Measurements from ENCODE around the gene SF1. TPM values are rescaled to one million over a fixed set of nuclear protein-coding genes. Genes with fewer than 3 reads are reported as not detected.

The SF1 gene
- polyA plus RNA-seq, 4 donors, result 69.8 to 328 (median 83.5) TPM

- DNase-seq, result no peak
- WGBS, 3 donors, result 93 to 97% (median 94%) methylated on average over 9 of the region's 9 CpGs
- H3K27ac ChIP-seq (ENCODE audit: low read depth in 1 of 3, low read length in 2 of 3), result no peak overlapping the region
- H3K27me3 ChIP-seq (ENCODE audit: control insufficient read depth in 3 of 3, insufficient read depth in 3 of 3, low read length in 3 of 3), result peaks cover 0 to 18% (median 0%) of the 10 kb centered on the region in 3 donors
- FAIRE-seq, result no peak
- no peaks in the 10 kb centered on the region for H3K4me1 ChIP-seq (ENCODE audit: control insufficient read depth in 3 of 3, insufficient read depth in 2 of 3, low read depth in 1 of 3, low read length in 2 of 3)
- peaks cover 0 to 4% (median 0%) of the 10 kb centered on the region in 3 donors for H3K36me3 ChIP-seq (ENCODE audit: control insufficient read depth in 3 of 3, insufficient read depth in 2 of 3, low read depth in 1 of 3, low read length in 3 of 3)
- no peaks in the 10 kb centered on the region for H3K9me3 ChIP-seq (ENCODE audit: control insufficient read depth in 2 of 2, insufficient read depth in 1 of 2, low read depth in 1 of 2, low read length in 1 of 2)
- H3K4me3 ChIP-seq (ENCODE audit: low read depth in 1 of 3, low read length in 3 of 3), result no peak overlapping the region
These were observed 27.2 kb downstream of the SF1 start for GRCh38 chr11:64751136-64751535.

- DNase-seq (no peak), FAIRE-seq (no peak)
- 90 to 93% (median 92%) methylated on average over 13 of the region's 13 CpGs for WGBS, 3 donors
- no peak overlapping the region for H3K4me3 ChIP-seq (ENCODE audit: low read depth in 1 of 3, low read length in 3 of 3)
- H3K4me1 ChIP-seq (ENCODE audit: control insufficient read depth in 3 of 3, insufficient read depth in 2 of 3, low read depth in 1 of 3, low read length in 2 of 3), result peaks cover 0 to 5% (median 0%) of the 10 kb centered on the region in 3 donors
- H3K27ac ChIP-seq (ENCODE audit: low read depth in 1 of 3, low read length in 2 of 3), result no peak overlapping the region
- peaks cover 0 to 24% (median 0%) of the 10 kb centered on the region in 3 donors for H3K27me3 ChIP-seq (ENCODE audit: control insufficient read depth in 3 of 3, insufficient read depth in 3 of 3, low read length in 3 of 3)
- H3K36me3 ChIP-seq (ENCODE audit: control insufficient read depth in 3 of 3, insufficient read depth in 2 of 3, low read depth in 1 of 3, low read length in 3 of 3), result peaks cover 0 to 4% (median 0%) of the 10 kb centered on the region in 3 donors
- no peaks in the 10 kb centered on the region for H3K9me3 ChIP-seq (ENCODE audit: control insufficient read depth in 2 of 2, insufficient read depth in 1 of 2, low read depth in 1 of 2, low read length in 1 of 2)
These were observed 27.8 kb downstream of the SF1 start for GRCh38 chr11:64750361-64751054.

GRCh38 chr11:64747961-64748665 is 30.2 kb downstream of the SF1 start:
- no peak for FAIRE-seq
- Histone ChIP-seq H3K9me3 (ENCODE audit: control insufficient read depth in 2 of 2, insufficient read depth in 1 of 2, low read depth in 1 of 2, low read length in 1 of 2) (no peaks in the 10 kb centered on the region), H3K4me3 (ENCODE audit: low read depth in 1 of 3, low read length in 3 of 3) (no peak overlapping the region), H3K27ac (ENCODE audit: low read depth in 1 of 3, low read length in 2 of 3) (no peak overlapping the region), H3K27me3 (ENCODE audit: control insufficient read depth in 3 of 3, insufficient read depth in 3 of 3, low read length in 3 of 3) (peaks cover 0 to 44% (median 0%) of the 10 kb centered on the region in 3 donors), H3K4me1 (ENCODE audit: control insufficient read depth in 3 of 3, insufficient read depth in 2 of 3, low read depth in 1 of 3, low read length in 2 of 3) (peaks cover 0 to 19% (median 0%) of the 10 kb centered on the region in 3 donors), H3K36me3 (ENCODE audit: control insufficient read depth in 3 of 3, insufficient read depth in 2 of 3, low read depth in 1 of 3, low read length in 3 of 3) (peaks cover 0 to 4% (median 0%) of the 10 kb centered on the region in 3 donors)
- 85 to 91% (median 90%) methylated on average over 15 of the region's 15 CpGs for WGBS, 3 donors
- no peak for DNase-seq

- no peak overlapping the region for H3K4me3 ChIP-seq (ENCODE audit: low read depth in 1 of 3, low read length in 3 of 3)
- FAIRE-seq (no peak), DNase-seq (no peak)
- H3K4me1 ChIP-seq (ENCODE audit: control insufficient read depth in 3 of 3, insufficient read depth in 2 of 3, low read depth in 1 of 3, low read length in 2 of 3), result peaks cover 0 to 33% (median 0%) of the 10 kb centered on the region in 3 donors
- H3K36me3 ChIP-seq (ENCODE audit: control insufficient read depth in 3 of 3, insufficient read depth in 2 of 3, low read depth in 1 of 3, low read length in 3 of 3), result peaks cover 0 to 2% (median 0%) of the 10 kb centered on the region in 3 donors
- WGBS, 3 donors, result 74 to 77% (median 77%) methylated on average over 10 of the region's 10 CpGs
- no peaks in the 10 kb centered on the region for H3K9me3 ChIP-seq (ENCODE audit: control insufficient read depth in 2 of 2, insufficient read depth in 1 of 2, low read depth in 1 of 2, low read length in 1 of 2)
- H3K27ac ChIP-seq (ENCODE audit: low read depth in 1 of 3, low read length in 2 of 3), result peak overlapping the region in 1 of 3 donors; percentile 91
- peaks cover 0 to 59% (median 0%) of the 10 kb centered on the region in 3 donors for H3K27me3 ChIP-seq (ENCODE audit: control insufficient read depth in 3 of 3, insufficient read depth in 3 of 3, low read length in 3 of 3)
These were observed 31.9 kb downstream of the SF1 start for GRCh38 chr11:64746486-64746885.

GRCh38 chr11:64745521-64746328 is 32.6 kb downstream of the SF1 start:
- FAIRE-seq, result no peak
- H3K36me3 ChIP-seq (ENCODE audit: control insufficient read depth in 3 of 3, insufficient read depth in 2 of 3, low read depth in 1 of 3, low read length in 3 of 3), result no peaks in the 10 kb centered on the region
- H3K27me3 ChIP-seq (ENCODE audit: control insufficient read depth in 3 of 3, insufficient read depth in 3 of 3, low read length in 3 of 3), result peaks cover 0 to 67% (median 0%) of the 10 kb centered on the region in 3 donors
- peak overlapping the region; percentile 56 to 91 (median 58) for H3K27ac ChIP-seq (ENCODE audit: low read depth in 1 of 3, low read length in 2 of 3)
- peaks cover 0 to 34% (median 0%) of the 10 kb centered on the region in 3 donors for H3K4me1 ChIP-seq (ENCODE audit: control insufficient read depth in 3 of 3, insufficient read depth in 2 of 3, low read depth in 1 of 3, low read length in 2 of 3)
- peak; percentile 45 to 47 for DNase-seq
- H3K9me3 ChIP-seq (ENCODE audit: control insufficient read depth in 2 of 2, insufficient read depth in 1 of 2, low read depth in 1 of 2, low read length in 1 of 2), result no peaks in the 10 kb centered on the region
- peak overlapping the region; percentile 32 to 74 (median 64) for H3K4me3 ChIP-seq (ENCODE audit: low read depth in 1 of 3, low read length in 3 of 3)
- 1 to 3% (median 2%) methylated on average over 49 to 52 of the region's 52 CpGs for WGBS, 3 donors

GRCh38 chr11:64745189-64745520 is 33.2 kb downstream of the SF1 start:
- FAIRE-seq (no peak), DNase-seq (peak; percentile 36 to 61)
- H3K4me3 ChIP-seq (ENCODE audit: low read depth in 1 of 3, low read length in 3 of 3), result peak overlapping the region; percentile 32 to 74 (median 64)
- no peaks in the 10 kb centered on the region for H3K9me3 ChIP-seq (ENCODE audit: control insufficient read depth in 2 of 2, insufficient read depth in 1 of 2, low read depth in 1 of 2, low read length in 1 of 2)
- H3K4me1 ChIP-seq (ENCODE audit: control insufficient read depth in 3 of 3, insufficient read depth in 2 of 3, low read depth in 1 of 3, low read length in 2 of 3), result peaks cover 0 to 34% (median 0%) of the 10 kb centered on the region in 3 donors
- H3K27ac ChIP-seq (ENCODE audit: low read depth in 1 of 3, low read length in 2 of 3), result peak overlapping the region; percentile 56 to 91 (median 58)
- peaks cover 0 to 72% (median 0%) of the 10 kb centered on the region in 3 donors for H3K27me3 ChIP-seq (ENCODE audit: control insufficient read depth in 3 of 3, insufficient read depth in 3 of 3, low read length in 3 of 3)
- WGBS, 3 donors, result 1 to 2% (median 2%) methylated on average over 15 to 20 of the region's 20 CpGs
- H3K36me3 ChIP-seq (ENCODE audit: control insufficient read depth in 3 of 3, insufficient read depth in 2 of 3, low read depth in 1 of 3, low read length in 3 of 3), result no peaks in the 10 kb centered on the region

- DNase-seq, result no peak
- Histone ChIP-seq H3K4me3 (ENCODE audit: low read depth in 1 of 3, low read length in 3 of 3) (peak overlapping the region; percentile 32 to 74 (median 64)), H3K27ac (ENCODE audit: low read depth in 1 of 3, low read length in 2 of 3) (peak overlapping the region in 1 of 3 donors; percentile 91), H3K36me3 (ENCODE audit: control insufficient read depth in 3 of 3, insufficient read depth in 2 of 3, low read depth in 1 of 3, low read length in 3 of 3) (no peaks in the 10 kb centered on the region), H3K4me1 (ENCODE audit: control insufficient read depth in 3 of 3, insufficient read depth in 2 of 3, low read depth in 1 of 3, low read length in 2 of 3) (peaks cover 0 to 34% (median 0%) of the 10 kb centered on the region in 3 donors), H3K27me3 (ENCODE audit: control insufficient read depth in 3 of 3, insufficient read depth in 3 of 3, low read length in 3 of 3) (peaks cover 0 to 77% (median 0%) of the 10 kb centered on the region in 3 donors), H3K9me3 (ENCODE audit: control insufficient read depth in 2 of 2, insufficient read depth in 1 of 2, low read depth in 1 of 2, low read length in 1 of 2) (no peaks in the 10 kb centered on the region)
- 0 to 1% (median 1%) methylated on average over 31 to 88 of the region's 89 CpGs for WGBS, 3 donors
- no peak for FAIRE-seq
These were observed 33.7 kb downstream of the SF1 start for GRCh38 chr11:64744544-64745188.
